Activated naive CD8-positive, alpha-beta T cell (primary cell): ENCODE measurements around the gene MUC20.

Source experiments
- H3K27ac Mint-ChIP-seq: one replicate; pipeline ENCODE4 v1.8.0; 2021; ENCODE audit warnings: mixed read lengths
- H3K27me3 Mint-ChIP-seq: one replicate; pipeline ENCODE4 v1.8.0; 2021; ENCODE audit warnings: mixed read lengths
- H3K36me3 Mint-ChIP-seq: one replicate; pipeline ENCODE4 v1.8.0; 2021; ENCODE audit warnings: mixed read lengths
- H3K4me1 Mint-ChIP-seq: one replicate; pipeline ENCODE4 v1.8.0; 2021; ENCODE audit warnings: low read depth, mixed read lengths
- H3K4me3 Mint-ChIP-seq: one replicate; pipeline ENCODE4 v1.8.0; 2021; ENCODE audit warnings: mild to moderate bottlenecking, mixed read lengths
- H3K9me3 Mint-ChIP-seq: one replicate; pipeline ENCODE4 v1.8.0; 2021; ENCODE audit warnings: low read depth, mixed read lengths

Gene MUC20

DNA sequence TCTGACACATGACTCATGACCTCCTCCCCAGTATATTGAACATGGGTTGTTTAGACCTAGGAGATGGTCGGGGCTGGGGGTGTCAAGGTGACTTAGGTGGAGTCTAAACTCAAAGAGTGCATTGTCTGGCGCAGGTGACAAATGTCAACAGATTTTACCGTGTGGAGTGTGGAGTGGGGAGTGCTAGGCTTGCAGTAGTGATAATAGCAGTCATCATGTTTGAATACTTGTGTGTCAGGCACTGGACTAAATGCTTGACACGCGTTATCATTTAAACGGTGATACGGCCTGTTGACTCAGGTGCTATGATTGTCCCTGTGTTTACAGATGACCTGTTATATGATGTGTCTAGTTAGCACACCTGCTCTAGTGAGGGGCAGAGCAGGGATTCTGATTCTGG is 30.8 kb downstream of the MUC20 start:
- H3K4me1 Mint-ChIP-seq, result peaks cover 19% of the 10 kb centered on the region
- no peaks in the 10 kb centered on the region for H3K9me3 Mint-ChIP-seq
- H3K27ac Mint-ChIP-seq, result no peak overlapping the region
- H3K27me3 Mint-ChIP-seq, result no peaks in the 10 kb centered on the region
- no peaks in the 10 kb centered on the region for H3K36me3 Mint-ChIP-seq
- H3K4me3 Mint-ChIP-seq, result no peak overlapping the region

DNA sequence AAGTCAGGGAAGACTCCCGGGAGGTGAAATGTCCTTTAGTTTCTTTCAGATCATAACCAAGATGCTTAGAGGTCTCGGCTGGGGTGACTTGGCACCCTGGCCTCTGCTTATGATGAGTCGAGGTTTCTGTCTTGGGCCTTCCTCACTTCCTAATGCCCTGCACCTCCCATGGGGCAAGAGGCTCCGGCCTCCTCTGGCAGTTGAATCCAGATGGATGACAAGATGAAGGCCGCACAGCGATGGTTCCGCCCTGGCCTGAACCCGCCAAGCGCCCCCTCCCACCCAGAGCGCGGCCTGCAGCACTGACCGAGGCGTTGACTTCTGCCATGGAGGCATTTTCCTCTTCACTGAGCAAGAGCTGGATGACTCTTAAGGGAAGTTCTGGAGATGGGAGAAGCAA is 31.3 kb downstream of the MUC20 start:
- no peak overlapping the region for H3K27ac Mint-ChIP-seq
- H3K27me3 Mint-ChIP-seq, result no peaks in the 10 kb centered on the region
- no peaks in the 10 kb centered on the region for H3K36me3 Mint-ChIP-seq
- no peak overlapping the region for H3K4me3 Mint-ChIP-seq
- H3K4me1 Mint-ChIP-seq, result peaks cover 21% of the 10 kb centered on the region
- H3K9me3 Mint-ChIP-seq, result no peaks in the 10 kb centered on the region

DNA sequence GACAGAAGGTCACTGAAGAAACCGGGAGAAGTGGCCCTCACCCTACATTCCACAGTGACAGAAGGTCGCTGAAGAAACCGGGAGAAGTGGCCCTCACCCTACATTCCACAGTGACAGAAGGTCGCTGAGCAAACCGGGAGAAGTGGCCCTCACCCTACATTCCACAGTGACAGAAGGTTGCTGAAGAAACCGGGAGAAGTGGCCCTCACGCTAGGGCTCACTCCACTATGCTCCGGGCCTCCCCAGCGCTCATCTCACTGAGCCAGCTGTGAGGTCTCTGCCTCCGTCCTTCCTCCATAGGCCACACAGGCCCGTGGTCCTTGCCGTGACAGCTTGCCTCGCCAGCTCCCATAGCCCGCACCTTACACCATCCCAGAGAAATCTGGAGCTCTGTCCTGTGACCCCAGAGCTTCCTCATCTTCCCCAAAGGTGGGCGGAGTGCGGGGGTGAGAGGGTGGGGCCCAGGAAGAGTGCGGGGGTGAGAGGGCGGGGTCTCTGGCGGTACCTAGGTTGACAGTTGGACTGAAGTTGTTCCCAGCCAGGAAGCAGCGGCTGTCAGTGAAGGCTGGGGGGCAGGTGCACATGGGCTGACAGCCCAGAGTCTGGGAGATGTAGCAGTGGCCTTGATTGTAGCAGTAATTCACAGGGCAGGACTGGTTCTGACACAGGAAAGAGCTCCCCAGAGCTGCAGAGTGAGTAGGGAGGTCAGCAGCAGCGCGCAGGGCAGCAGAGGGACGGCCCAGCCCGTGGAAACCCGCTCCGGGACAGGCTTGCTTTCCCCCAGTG is 32.0 kb downstream of the MUC20 start:
- Mint-ChIP-seq H3K27ac (no peak overlapping the region), H3K27me3 (peaks cover under 1% of the 10 kb centered on the region), H3K36me3 (no peaks in the 10 kb centered on the region), H3K4me3 (no peak overlapping the region), H3K4me1 (peaks cover 19% of the 10 kb centered on the region), H3K9me3 (no peaks in the 10 kb centered on the region)

DNA sequence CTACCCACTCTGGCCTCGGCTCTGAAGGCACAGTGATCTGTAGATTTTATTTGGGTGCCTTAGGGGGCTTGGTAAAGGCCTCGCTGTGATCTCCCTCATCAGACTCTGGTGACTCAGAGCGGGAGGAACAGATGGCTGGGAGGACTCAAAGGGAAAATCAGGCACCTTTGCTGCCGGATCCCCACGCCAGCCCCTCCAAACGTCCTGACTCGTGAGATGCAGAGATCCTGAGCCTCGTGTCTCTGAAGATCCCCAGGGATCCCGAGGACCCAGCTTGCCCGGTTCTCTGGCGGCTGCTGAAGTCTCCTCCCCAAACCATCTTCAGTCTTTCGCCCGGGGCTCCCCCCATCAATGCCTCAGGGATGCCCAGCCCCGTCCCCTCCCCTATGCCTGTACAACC is 32.8 kb downstream of the MUC20 start:
- Mint-ChIP-seq H3K27me3 (peaks cover 2% of the 10 kb centered on the region), H3K4me3 (no peak overlapping the region), H3K27ac (no peak overlapping the region), H3K36me3 (no peaks in the 10 kb centered on the region), H3K4me1 (peaks cover 16% of the 10 kb centered on the region), H3K9me3 (no peaks in the 10 kb centered on the region)

DNA sequence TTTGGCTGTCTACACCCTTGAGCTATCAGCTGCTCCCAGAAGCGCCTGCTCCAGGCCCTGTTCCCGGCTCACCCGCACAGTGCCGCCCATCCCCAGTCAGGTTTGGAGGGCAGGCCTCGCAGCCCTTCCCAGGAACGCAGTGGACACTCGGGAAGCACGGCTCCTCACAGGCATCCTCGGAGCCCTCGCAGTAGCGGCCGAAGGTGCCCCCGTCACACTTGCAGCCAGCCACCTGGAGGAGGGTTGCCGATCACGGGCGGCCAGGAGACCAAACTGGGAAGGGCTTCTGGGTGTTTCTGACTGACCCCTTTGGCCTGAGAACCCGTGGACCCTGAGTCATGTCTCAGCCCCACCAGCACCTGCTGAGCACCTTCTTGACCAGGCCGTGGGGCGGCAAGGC is 33.4 kb downstream of the MUC20 start:
- H3K9me3 Mint-ChIP-seq, result no peaks in the 10 kb centered on the region
- H3K4me3 Mint-ChIP-seq, result no peak overlapping the region
- H3K27me3 Mint-ChIP-seq, result peaks cover 2% of the 10 kb centered on the region
- no peaks in the 10 kb centered on the region for H3K36me3 Mint-ChIP-seq
- H3K4me1 Mint-ChIP-seq, result peaks cover 11% of the 10 kb centered on the region
- no peak overlapping the region for H3K27ac Mint-ChIP-seq

DNA sequence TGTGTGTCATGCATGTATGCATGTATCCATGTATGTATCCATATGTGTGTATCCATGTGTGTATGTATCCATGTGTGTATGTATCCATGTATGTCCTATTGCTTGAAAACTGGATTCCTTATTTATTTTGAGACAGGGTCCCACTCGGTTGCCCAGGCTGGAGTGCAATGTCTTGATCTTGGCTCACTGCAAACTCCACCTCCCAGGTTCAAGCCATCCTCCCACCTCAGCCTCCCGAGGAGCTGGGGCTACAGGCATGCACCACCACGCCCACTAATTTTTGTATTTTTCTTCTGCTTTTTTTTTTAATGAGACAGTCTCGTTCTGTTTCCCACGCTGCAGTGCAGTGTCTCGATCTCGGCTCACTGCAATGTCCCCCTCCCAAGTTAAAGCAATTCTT is 34.1 kb downstream of the MUC20 start:
- peaks cover 11% of the 10 kb centered on the region for H3K4me1 Mint-ChIP-seq

DNA sequence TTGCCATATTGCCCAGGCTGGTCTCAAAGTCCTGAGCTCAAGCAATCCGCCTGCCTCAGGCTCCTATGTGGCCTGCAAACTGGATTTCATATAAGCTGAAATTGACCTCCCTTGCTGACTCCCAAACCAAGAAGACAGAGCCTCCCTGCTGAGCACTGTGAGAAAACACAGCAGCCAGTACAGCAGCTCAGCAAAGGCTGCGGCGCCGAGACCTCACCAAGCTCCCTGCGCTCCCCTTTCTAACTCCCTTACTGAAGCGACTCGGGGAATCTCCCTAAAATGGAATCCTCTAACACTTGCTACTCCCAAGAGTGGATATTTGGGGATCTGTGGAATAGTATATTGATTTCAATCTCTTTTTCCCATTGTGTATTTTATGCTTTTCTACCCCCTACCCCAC is 34.6 kb downstream of the MUC20 start:
- H3K36me3 Mint-ChIP-seq, result no peaks in the 10 kb centered on the region
- H3K27me3 Mint-ChIP-seq, result peaks cover 4% of the 10 kb centered on the region
- no peak overlapping the region for H3K4me3 Mint-ChIP-seq

More for the DNA sequence above, 34.1 kb downstream of the MUC20 start:
- Mint-ChIP-seq H3K4me3 (no peak overlapping the region), H3K27ac (no peak overlapping the region), H3K27me3 (peaks cover 2% of the 10 kb centered on the region), H3K9me3 (no peaks in the 10 kb centered on the region), H3K36me3 (no peaks in the 10 kb centered on the region)

DNA sequence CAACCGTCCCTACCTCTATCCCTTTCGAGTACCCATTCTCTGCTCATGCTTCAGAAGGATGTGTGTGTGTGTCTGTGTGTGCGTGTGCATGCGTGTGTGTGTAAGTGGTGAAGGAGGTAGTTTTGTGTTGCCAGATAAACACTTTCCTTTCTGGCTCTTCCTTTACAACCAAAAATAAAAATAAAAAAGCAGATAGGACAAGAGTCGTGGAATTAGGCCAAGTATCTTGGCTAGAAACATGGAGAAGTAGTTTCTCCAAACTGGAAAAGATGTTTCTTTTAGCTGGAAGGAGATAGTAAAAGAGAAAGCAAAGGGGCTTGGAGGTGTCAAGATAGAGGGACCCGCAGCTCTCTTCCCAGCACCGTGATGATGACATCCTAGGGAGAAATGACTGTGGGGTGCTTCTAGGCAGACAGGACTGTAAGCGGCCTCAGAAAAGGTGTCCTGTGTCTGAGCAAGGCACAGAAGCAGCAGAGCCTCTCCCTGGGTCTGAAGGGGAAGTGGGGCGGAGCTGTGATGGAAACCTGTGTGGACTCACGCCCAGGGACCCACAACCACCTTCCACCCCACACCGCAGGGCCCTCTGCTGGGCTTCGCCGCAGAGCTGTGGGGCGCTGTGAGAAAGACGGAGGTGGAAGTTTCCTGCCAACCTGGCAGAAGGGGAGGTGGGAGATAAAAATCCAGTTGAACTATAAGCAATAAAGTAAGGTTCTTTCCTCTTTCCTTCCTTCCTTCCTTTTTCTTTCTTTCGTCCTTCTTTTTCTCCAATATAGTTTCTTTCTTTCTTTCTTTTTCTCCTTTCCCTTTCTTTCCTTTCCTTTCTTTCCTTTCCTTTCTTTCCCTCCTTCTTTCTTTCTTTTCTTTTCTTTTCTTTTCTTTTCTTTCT is 35.3 kb downstream of the MUC20 start:
- H3K27me3 Mint-ChIP-seq, result peaks cover 4% of the 10 kb centered on the region
- no peak overlapping the region for H3K4me3 Mint-ChIP-seq
- H3K4me1 Mint-ChIP-seq, result peaks cover 11% of the 10 kb centered on the region
- no peaks in the 10 kb centered on the region for H3K9me3 Mint-ChIP-seq
- no peak overlapping the region for H3K27ac Mint-ChIP-seq
- no peaks in the 10 kb centered on the region for H3K36me3 Mint-ChIP-seq

More for the DNA sequence above, 34.6 kb downstream of the MUC20 start:
- Mint-ChIP-seq H3K9me3 (no peaks in the 10 kb centered on the region), H3K27ac (no peak overlapping the region), H3K4me1 (peaks cover 11% of the 10 kb centered on the region)

DNA sequence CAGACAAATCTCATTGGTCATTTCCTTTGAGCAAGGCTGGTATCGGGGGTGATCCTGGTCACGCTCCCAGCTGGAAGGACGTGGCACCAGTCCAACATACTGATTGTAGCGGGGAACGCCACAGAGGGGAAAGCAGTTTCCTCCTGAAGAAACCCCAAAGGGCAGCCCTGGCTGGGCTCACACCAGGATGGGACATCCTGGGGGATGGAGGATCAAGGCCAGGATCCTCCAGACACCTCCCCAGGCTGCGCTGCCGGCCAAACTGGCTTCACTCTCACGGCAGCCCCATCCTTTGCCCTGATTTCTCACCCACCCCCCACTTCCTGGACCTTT is 36.6 kb downstream of the MUC20 start:
- H3K27ac Mint-ChIP-seq, result no peak overlapping the region
- H3K9me3 Mint-ChIP-seq, result no peaks in the 10 kb centered on the region
- peaks cover 4% of the 10 kb centered on the region for H3K27me3 Mint-ChIP-seq
- no peak overlapping the region for H3K4me3 Mint-ChIP-seq
- H3K36me3 Mint-ChIP-seq, result no peaks in the 10 kb centered on the region
- peaks cover 11% of the 10 kb centered on the region for H3K4me1 Mint-ChIP-seq

DNA sequence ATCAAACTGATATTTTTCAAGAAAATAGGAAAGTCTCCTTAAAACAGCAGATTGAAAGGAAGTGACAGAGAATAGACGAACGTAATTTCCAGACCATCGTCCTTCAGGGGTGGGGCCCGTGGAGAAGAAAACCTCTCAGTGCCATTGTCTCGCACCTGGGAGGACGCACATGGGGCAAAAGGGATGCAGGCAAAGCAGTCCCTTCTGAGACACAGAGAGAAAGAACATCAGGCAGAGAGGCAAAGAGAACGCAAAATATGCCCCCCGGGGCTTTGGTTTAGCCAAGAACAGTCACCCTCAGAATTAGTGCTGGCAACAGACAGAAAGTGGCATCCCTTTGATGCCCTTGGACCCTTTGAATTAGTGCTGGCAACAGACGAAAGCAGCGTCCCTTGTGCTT is 37.0 kb downstream of the MUC20 start:
- Mint-ChIP-seq H3K4me1 (peaks cover 11% of the 10 kb centered on the region), H3K9me3 (no peaks in the 10 kb centered on the region), H3K27ac (no peak overlapping the region), H3K27me3 (peaks cover 4% of the 10 kb centered on the region), H3K4me3 (no peak overlapping the region), H3K36me3 (no peaks in the 10 kb centered on the region)

DNA sequence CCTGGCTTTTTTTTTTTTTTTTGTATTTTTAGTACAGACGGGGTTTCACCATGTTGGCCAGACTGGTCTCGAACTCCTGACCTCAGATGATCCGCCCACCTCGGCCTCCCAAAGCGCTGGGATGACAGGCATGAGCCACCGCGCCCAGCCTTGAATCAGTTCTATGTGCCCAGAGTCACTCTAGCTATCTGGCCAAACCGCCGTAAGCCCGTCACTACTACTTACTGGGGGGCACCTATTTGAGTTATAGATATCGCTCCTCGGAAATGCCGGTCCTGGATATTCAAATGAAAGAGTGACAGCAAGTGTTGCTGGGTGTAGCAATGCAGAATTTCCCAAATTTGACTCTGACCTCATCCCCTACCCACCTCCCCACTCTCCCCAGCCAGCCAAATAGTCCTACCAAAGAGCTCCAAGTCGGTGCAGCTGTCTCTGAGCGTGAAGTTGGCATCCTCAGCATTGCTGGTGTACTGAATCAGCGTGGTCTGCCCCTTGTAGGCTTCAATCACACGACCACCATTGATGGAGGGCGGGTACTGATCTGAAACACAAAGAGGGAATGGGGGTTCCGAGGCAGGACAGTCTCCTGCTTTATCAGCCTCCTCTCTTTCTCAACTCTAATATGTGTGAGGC is 38.1 kb downstream of the MUC20 start:
- Mint-ChIP-seq H3K4me3 (no peak overlapping the region), H3K9me3 (no peaks in the 10 kb centered on the region), H3K27me3 (peaks cover 4% of the 10 kb centered on the region), H3K27ac (no peak overlapping the region), H3K4me1 (peaks cover 11% of the 10 kb centered on the region), H3K36me3 (no peaks in the 10 kb centered on the region)

DNA sequence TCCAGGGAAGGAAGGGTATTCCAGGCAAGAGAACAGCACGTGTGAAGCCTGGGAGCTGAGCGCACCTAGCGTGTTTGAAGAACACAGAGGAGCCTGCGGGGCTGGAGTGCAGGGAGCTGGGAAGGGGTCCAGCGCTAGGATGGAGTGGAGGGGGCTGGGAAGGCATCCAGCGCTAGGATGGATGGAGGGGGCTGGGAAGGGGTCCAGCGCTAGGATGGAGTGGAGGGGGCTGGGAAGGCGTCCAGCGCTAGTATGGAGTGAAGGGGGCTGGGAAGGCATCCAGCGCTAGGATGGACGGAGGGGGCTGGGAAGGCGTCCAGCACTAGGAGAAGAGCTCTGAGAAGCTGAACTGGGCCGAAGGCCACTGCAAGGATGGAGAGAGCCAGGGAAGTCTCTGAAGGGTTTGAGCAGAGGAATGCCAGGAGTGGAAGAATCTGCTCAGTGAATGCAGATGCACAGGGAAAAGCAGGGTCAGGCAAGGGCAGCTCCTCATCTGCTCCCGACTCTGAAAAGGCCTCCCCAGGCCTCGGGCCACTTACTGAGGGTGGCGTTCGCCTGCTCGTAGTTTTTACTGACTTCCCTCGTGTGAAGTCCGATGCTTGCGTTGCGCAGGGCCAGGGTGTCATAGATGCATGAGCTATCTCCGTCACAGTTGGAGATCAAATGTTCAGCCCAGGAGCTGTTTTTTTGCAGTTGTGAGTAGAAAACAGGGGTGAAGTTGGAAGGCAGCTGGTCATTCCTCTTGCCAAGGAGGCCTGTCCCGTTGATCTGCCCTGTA is 39.8 kb downstream of the MUC20 start:
- Mint-ChIP-seq H3K27ac (no peak overlapping the region), H3K4me3 (no peak overlapping the region), H3K4me1 (peaks cover 11% of the 10 kb centered on the region), H3K27me3 (peaks cover 7% of the 10 kb centered on the region), H3K9me3 (no peaks in the 10 kb centered on the region), H3K36me3 (no peaks in the 10 kb centered on the region)

DNA sequence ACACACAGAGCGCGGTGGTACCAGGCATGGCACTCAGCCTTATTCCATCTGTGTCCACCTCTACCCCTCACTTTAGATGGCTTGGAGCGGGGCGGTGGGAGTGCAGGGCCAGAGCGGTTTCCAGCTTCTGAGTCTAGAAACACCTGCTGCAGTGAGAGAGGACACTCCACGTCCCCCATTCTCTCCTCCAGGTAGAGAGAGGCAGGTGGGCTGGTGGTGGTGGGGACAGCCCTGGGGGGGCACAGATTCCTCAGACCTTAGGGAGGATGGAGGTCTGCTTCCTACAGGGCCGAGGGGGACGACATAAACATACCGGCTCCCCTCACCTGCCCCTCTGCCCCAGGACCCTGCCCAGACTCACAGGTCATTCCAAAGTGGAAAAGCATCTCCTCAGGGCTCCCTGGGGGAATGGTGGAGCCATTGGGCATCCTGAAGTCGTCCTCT is 40.4 kb downstream of the MUC20 start:
- Mint-ChIP-seq H3K4me1 (peaks cover 8% of the 10 kb centered on the region), H3K9me3 (no peaks in the 10 kb centered on the region), H3K27me3 (peaks cover 7% of the 10 kb centered on the region), H3K4me3 (no peak overlapping the region), H3K27ac (no peak overlapping the region), H3K36me3 (no peaks in the 10 kb centered on the region)

DNA sequence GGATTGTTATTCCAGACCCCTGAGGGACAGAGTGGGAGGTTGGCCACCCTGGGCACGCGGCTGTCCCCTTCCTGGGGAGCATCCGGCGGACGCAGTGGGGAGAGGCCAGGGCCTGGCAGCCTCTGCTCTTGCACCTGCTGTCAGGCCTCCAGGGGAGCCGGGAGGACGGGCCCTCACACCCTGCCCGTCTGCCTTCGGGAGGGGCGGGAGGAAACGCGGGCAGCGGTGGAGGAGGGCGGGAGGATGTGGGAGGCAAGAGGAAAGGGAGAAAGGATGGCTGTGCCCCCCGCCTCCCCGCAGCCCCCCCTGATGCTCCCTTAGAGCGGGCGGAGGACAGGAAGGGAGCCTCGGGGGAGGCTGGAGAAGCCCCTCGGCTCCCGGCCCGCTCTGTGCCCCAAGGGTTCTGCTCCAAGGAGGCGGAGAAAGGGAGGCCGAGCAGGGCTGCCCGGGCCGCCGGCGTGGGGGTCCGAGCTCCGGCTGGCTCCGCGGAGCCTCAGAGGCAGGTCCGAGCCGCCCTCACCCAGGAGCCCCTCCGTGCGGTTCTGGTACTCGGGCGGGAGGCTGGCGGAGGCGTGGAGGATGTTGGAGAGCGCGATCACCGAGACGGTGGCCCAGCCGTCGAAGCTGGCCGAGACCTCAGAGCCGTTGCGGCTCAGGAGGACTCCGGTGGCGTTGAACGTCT is 40.9 kb downstream of the MUC20 start:
- Mint-ChIP-seq H3K9me3 (no peaks in the 10 kb centered on the region), H3K27me3 (peaks cover 7% of the 10 kb centered on the region), H3K27ac (no peak overlapping the region), H3K4me3 (no peak overlapping the region), H3K4me1 (peaks cover 4% of the 10 kb centered on the region), H3K36me3 (no peaks in the 10 kb centered on the region)
